HEK293 (cell line): Measurements from ENCODE around the gene NME8.

Experiments
- CTCF ChIA-PET: fragments of 350-600 bp; formaldehyde crosslinking; extraction: SDS; loops from one replicate; lab custom pipeline; 2021; ENCODE audit warnings: antibody characterized with exemption; lab: Yijun Ruan, JAX
- POLR2A ChIA-PET: fragments of 300-600 bp; formaldehyde crosslinking; extraction: SDS; loops from one replicate; lab custom pipeline; 2020; ENCODE audit warnings: antibody characterized with exemption, inconsistent platforms; lab: Yijun Ruan, JAX
- H3K27ac ChIP-seq: fragments of 200-500 bp; sonication (Bioruptor generic); 2 replicates; pipeline ENCODE4 v1.5.1; 2014; ENCODE audit warnings: low read depth, low read length, control low read depth, inconsistent platforms; ENCODE audit errors: extremely low read depth
- H3K36me3 ChIP-seq, 2 experiments: fragments of 200-500 bp in 1 of 2; sonication (Bioruptor generic) in 1 of 2; 1 replicate in 1 of 2; 2 replicates in 1 of 2; pipeline ENCODE4 v1.5.1; 2014 to 2017; ENCODE audit warnings: inconsistent platforms in 2 of 2, low read length in 2 of 2; ENCODE audit not compliant: control insufficient read depth in 2 of 2, insufficient read depth in 1 of 2
- H3K4me1 ChIP-seq: fragments of 200-500 bp; sonication (Bioruptor generic); 2 replicates; pipeline ENCODE4 v1.5.1; 2014; ENCODE audit warnings: mild to moderate bottlenecking, low read length, inconsistent platforms; ENCODE audit not compliant: control insufficient read depth, insufficient read depth
- H3K4me3 ChIP-seq: 2 replicates; pipeline ENCODE4 v1.5.1; 2011; ENCODE audit warnings: low read depth, mild to moderate bottlenecking, control low read depth, low read length, moderate library complexity
- H3K9me3 ChIP-seq: fragments of 200-500 bp; sonication (Bioruptor generic); 2 replicates; pipeline ENCODE4 v1.5.1; 2014; ENCODE audit warnings: low read depth, low read length, inconsistent platforms; ENCODE audit not compliant: control insufficient read depth, insufficient read depth
- BCL6B ChIP-seq: fragments of 450-650 bp; formaldehyde crosslinking; IDR thresholded peaks from 2 replicates; pipeline ENCODE4 v1.5.1; 2017; ENCODE audit warnings: missing biosample characterization, missing genetic modification characterization
- HOXD13 ChIP-seq: sonication (generic); formaldehyde crosslinking; IDR thresholded peaks from 2 replicates; pipeline ENCODE4 v1.8.0; 2022; ENCODE audit warnings: missing genetic modification reagents, borderline replicate concordance
- OVOL3 ChIP-seq: fragments of 450-650 bp; formaldehyde crosslinking; IDR thresholded peaks from 2 replicates; pipeline ENCODE4 v1.5.1; 2016; ENCODE audit warnings: missing biosample characterization, missing genetic modification characterization
- PRDM1 ChIP-seq: fragments of 450-650 bp; formaldehyde crosslinking; IDR thresholded peaks from 2 replicates; pipeline ENCODE4; 2016; ENCODE audit warnings: missing biosample characterization, missing genetic modification characterization
- PRDM4 ChIP-seq: fragments of 450-650 bp; formaldehyde crosslinking; IDR thresholded peaks from 2 replicates; pipeline ENCODE4 v1.5.1; 2017; ENCODE audit warnings: missing biosample characterization, missing genetic modification characterization
- TSHZ1 ChIP-seq: fragments of 450-650 bp; formaldehyde crosslinking; IDR thresholded peaks from 2 replicates; pipeline ENCODE4 v1.5.1; 2016; ENCODE audit warnings: missing biosample characterization, missing genetic modification characterization, borderline replicate concordance
- ZBTB20 ChIP-seq: fragments of 450-650 bp; formaldehyde crosslinking; IDR thresholded peaks from 2 replicates; pipeline ENCODE4 v1.5.1; 2016; ENCODE audit warnings: missing biosample characterization, missing genetic modification characterization
- ZFP41 ChIP-seq: fragments of 450-650 bp; formaldehyde crosslinking; IDR thresholded peaks from 2 replicates; pipeline ENCODE4 v1.5.1; 2016; ENCODE audit warnings: missing biosample characterization, missing genetic modification characterization, borderline replicate concordance
- ZFP69B ChIP-seq: fragments of 450-650 bp; formaldehyde crosslinking; IDR thresholded peaks from 2 replicates; pipeline ENCODE4 v1.5.1; 2016; ENCODE audit warnings: missing biosample characterization, missing genetic modification characterization
- ZNF112 ChIP-seq: fragments of 450-650 bp; formaldehyde crosslinking; IDR thresholded peaks from 2 replicates; pipeline ENCODE4 v1.5.0; 2017; ENCODE audit warnings: missing biosample characterization, missing genetic modification characterization
- ZNF133 ChIP-seq: fragments of 450-650 bp; formaldehyde crosslinking; IDR thresholded peaks from 2 replicates; pipeline ENCODE4 v1.5.1; 2016; ENCODE audit warnings: missing biosample characterization, missing genetic modification characterization
- ZNF157 ChIP-seq: fragments of 450-650 bp; formaldehyde crosslinking; IDR thresholded peaks from 2 replicates; pipeline ENCODE4 v1.5.1; 2016; ENCODE audit warnings: missing biosample characterization, missing genetic modification characterization
- ZNF16 ChIP-seq: fragments of 450-650 bp; formaldehyde crosslinking; IDR thresholded peaks from 2 replicates; pipeline ENCODE4 v1.5.1; 2016; ENCODE audit warnings: low read depth, missing biosample characterization, missing genetic modification characterization
- ZNF19 ChIP-seq: fragments of 450-650 bp; formaldehyde crosslinking; IDR thresholded peaks from 2 replicates; pipeline ENCODE4; 2016; ENCODE audit warnings: missing biosample characterization, missing genetic modification characterization, low read depth
- ZNF274 ChIP-seq, 2 experiments: fragments of 200-500 bp in 1 of 2; fragments of 450-650 bp in 1 of 2; sonication (Bioruptor generic) in 1 of 2; formaldehyde crosslinking in 1 of 2; IDR thresholded peaks; 2 replicates each; pipeline versions ENCODE4 v1.5.1 to v1.6.1; 2014 to 2016; ENCODE audit warnings: borderline replicate concordance in 1 of 2, inconsistent platforms in 1 of 2, low read length in 1 of 2, missing biosample characterization in 1 of 2, missing genetic modification characterization in 1 of 2
- ZNF335 ChIP-seq: fragments of 450-650 bp; formaldehyde crosslinking; conservative IDR thresholded peaks from 2 replicates; pipeline ENCODE4 v1.5.1; 2016; ENCODE audit warnings: missing biosample characterization, missing genetic modification characterization
- ZNF366 ChIP-seq: fragments of 450-650 bp; formaldehyde crosslinking; conservative IDR thresholded peaks from 2 replicates; pipeline ENCODE4 v1.5.1; 2016; ENCODE audit warnings: missing biosample characterization, missing genetic modification characterization
- ZNF37A ChIP-seq: fragments of 450-650 bp; IDR thresholded peaks from 2 replicates; pipeline ENCODE4 v1.5.1; 2018; ENCODE audit warnings: missing biosample characterization, missing genetic modification characterization
- ZNF423 ChIP-seq: fragments of 450-650 bp; formaldehyde crosslinking; IDR thresholded peaks from 2 replicates; pipeline ENCODE4 v1.5.1; 2016; ENCODE audit warnings: missing biosample characterization, missing genetic modification characterization
- ZNF626 ChIP-seq: fragments of 450-650 bp; sonication (Bioruptor Pico); formaldehyde crosslinking; IDR thresholded peaks from 2 replicates; pipeline ENCODE4 v1.5.1; 2018; ENCODE audit warnings: missing biosample characterization, missing genetic modification characterization, inconsistent platforms
- ZNF660 ChIP-seq: fragments of 450-650 bp; IDR thresholded peaks from 2 replicates; pipeline ENCODE4 v1.5.1; 2018; ENCODE audit warnings: missing biosample characterization, mild to moderate bottlenecking, missing genetic modification characterization
- ZNF777 ChIP-seq: fragments of 450-650 bp; formaldehyde crosslinking; IDR thresholded peaks from 2 replicates; pipeline ENCODE4 v1.5.1; 2017; ENCODE audit warnings: missing biosample characterization, missing genetic modification characterization, borderline replicate concordance
- ZSCAN30 ChIP-seq: fragments of 450-650 bp; IDR thresholded peaks from 2 replicates; pipeline ENCODE4 v1.5.1; 2018; ENCODE audit warnings: missing biosample characterization, mild to moderate bottlenecking, missing genetic modification characterization, moderate library complexity

NME8 gene

GRCh38 chr7:37930226-37930948 is 82.0 kb downstream of the NME8 start:
- Histone ChIP-seq H3K9me3 (no peaks in the 10 kb centered on the region), H3K4me3 (no peak overlapping the region), H3K36me3 (no peaks in the 10 kb centered on the region; a peak in 1 of 3 replicates), H3K4me1 (no peaks in the 10 kb centered on the region), H3K27ac (no peak overlapping the region)
- POLR2A ChIA-PET, result no interaction called here
- CTCF ChIA-PET, result interaction anchor here (0.6 to 0.8 kb wide), 5 partner anchors 11 to 1173 kb away, joined by 3 to 5 read pairs (median 3); no protein-coding TSS in a partner anchor
- TF ChIP-seq ZNF626 (tag by site-specific recombination) (no peak), ZNF660 (tag by site-specific recombination) (no peak), ZNF777 (tag by site-specific recombination) (no peak), ZNF19 (tag by site-specific recombination) (no peak), ZNF16 (no peak), ZNF366 (tag by site-specific recombination) (no peak), ZNF157 (tag by site-specific recombination) (no peak)

GRCh38 chr7:37932543-37932942 is 84.1 kb downstream of the NME8 start:
- Histone ChIP-seq H3K36me3 (no peaks in the 10 kb centered on the region; a peak in 1 of 3 replicates), H3K9me3 (no peaks in the 10 kb centered on the region)
- ChIA-PET POLR2A (no interaction called here), CTCF (interaction anchor here (0.7 to 0.8 kb wide), 2 partner anchors 21 to 135 kb away, joined by 3 read pairs; no protein-coding TSS in a partner anchor)
- TF ChIP-seq OVOL3 (tag by site-specific recombination) (no peak), ZNF112 (tag by site-specific recombination) (no peak), BCL6B (tag by site-specific recombination) (no peak), ZNF37A (tag by site-specific recombination) (no peak), ZFP69B (tag by site-specific recombination) (no peak), TSHZ1 (tag by site-specific recombination) (no peak), ZNF423 (tag by site-specific recombination) (no peak), ZNF133 (tag by site-specific recombination) (no peak), ZBTB20 (tag by site-specific recombination) (no peak), PRDM1 (tag by site-specific recombination) (no peak), PRDM4 (tag by site-specific recombination) (no peak), ZSCAN30 (tag by site-specific recombination) (no peak), ZFP41 (no peak), ZNF274 (IDR thresholded peaks at IDR 0.05; ENCODE audit: low read length) (no peak), ZNF274 (tag by site-specific recombination; IDR thresholded peaks at IDR 0.05; ENCODE audit: borderline replicate concordance) (no peak), HOXD13 (no peak), ZNF335 (tag by site-specific recombination) (no peak)
- TF ChIP-seq, all 188 proteins: peak for 0
- H3K27ac ChIP-seq, result no peak overlapping the region
- H3K4me3 ChIP-seq, result no peak overlapping the region
- H3K4me1 ChIP-seq, result no peaks in the 10 kb centered on the region
